Ramos (cell line): Measurements from ENCODE around the gene HSD17B4.

Experiments used
- in situ Hi-C: fragments of 300-500 bp; cut with MboI; formaldehyde crosslinking; loops from one replicate; pipeline ENCODE4 v1.14.3; 2022; ENCODE audit warnings: low sequenced_read_pairs; ENCODE audit not compliant: unreplicated experiment

Gene HSD17B4

GRCh38 chr5:119582987-119583386, 130.7 kb downstream of the HSD17B4 start:
- in situ Hi-C loops, result no loop called here

GRCh38 chr5:119583684-119584083, 131.4 kb downstream of the HSD17B4 start:
- in situ Hi-C loops, result no loop called here
